ENCODE results near the gene C9orf78. TPM values are rescaled to one million over a fixed set of nuclear protein-coding genes. Genes with fewer than 3 reads are reported as not detected.

C9orf78 gene
- total and polyA plus RNA-seq, 9 of the 15 experiments (the other 6 are each of a cell fraction or from before 2014, with no cell fraction given) = 94.6 to 266 (median 202) TPM

- TF ChIP-seq ZFP30 (CRISPR knock-in tag; IDR thresholded peaks at IDR 0.05; ENCODE audit: borderline replicate concordance) (no peak), ZNF134 (CRISPR knock-in tag; conservative IDR thresholded peaks at IDR 0.05) (no peak), FOXJ3 (CRISPR knock-in tag; IDR thresholded peaks at IDR 0.05) (no peak), RUNX1 (IDR thresholded peaks at IDR 0.05; ENCODE audit: low read depth) (no peak)
Observed at GRCh38 chr9:129875181-129875611, 40.1 kb upstream of the C9orf78 start (continued).

GRCh38 chr9:129874261-129875101, 39.4 kb upstream of the C9orf78 start:
- Histone ChIP-seq H3K4me3 (no peak overlapping the region), H3K4me1 (replicated peaks in 1 of 2; ENCODE audit: control insufficient read depth in 2 of 2, insufficient read depth in 2 of 2, low read length in 2 of 2) (peaks cover 0 to 49% of the 10 kb centered on the region in 2 experiments; a peak in 3 of 5 replicates), H3K27me3 (ENCODE audit: control insufficient read depth in 2 of 2, insufficient read depth in 2 of 2, low read length in 2 of 2) (no peaks in the 10 kb centered on the region), H3K9me3 (replicated peaks; ENCODE audit: control insufficient read depth, insufficient read depth, low read depth, low read length) (no peaks in the 10 kb centered on the region), H3K79me2 (ENCODE audit: control insufficient read depth, insufficient read depth, low read length) (peaks cover 3% of the 10 kb centered on the region), H3K27ac (ENCODE audit: extremely low read depth, low read depth, low read length) (no peak overlapping the region), H2AFZ (ENCODE audit: low read depth, low read length) (no peak overlapping the region), H3K9ac (ENCODE audit: insufficient read depth in 1 of 2, low read depth in 2 of 2, low read length in 2 of 2) (peak overlapping the region in 1 of 2 experiments; percentile 53; a peak in 2 of 4 replicates), H4K20me1 (replicated peaks; ENCODE audit: control insufficient read depth, insufficient read depth, low read length) (no peaks in the 10 kb centered on the region), H3K4me2 (ENCODE audit: insufficient read depth, low read length) (no peak overlapping the region), H3K9me1 (ENCODE audit: control insufficient read depth, insufficient read depth, low read length) (no peaks in the 10 kb centered on the region), H3K36me3 (ENCODE audit: control insufficient read depth, insufficient read depth, low read length) (peaks cover 61% of the 10 kb centered on the region)
- ChIA-PET POLR2A (interaction anchor here (0.7 to 2.0 kb wide), 3 partner anchors 8 to 36 kb away, joined by 3 to 7 read pairs (median 3); no protein-coding TSS in a partner anchor), CTCF (ENCODE audit: low intra/inter-chr PET ratio) (no interaction called here)
- intact Hi-C loops (cut with micrococcal nuclease) (no loop called here), in situ Hi-C loops (cut with MboI) (no loop called here)
- 92% methylated on average over 38 of the region's 38 CpGs for WGBS (ENCODE audit: insufficient coverage, low coverage, missing lambda C conversion rate)
- no peak for ATAC-seq
- no peak for FAIRE-seq
- no TSS peak for BruUV-seq (replicated peaks)
- DNase-seq (ENCODE audit: extremely low read depth in 1 of 4, low spot score in 3 of 4) = no peak
- TF ChIP-seq RBFOX2 (IDR thresholded peaks at IDR 0.05; ENCODE audit: low read depth, low read length) (peak; percentile 12; the same call in 1 of the 2 replicates), TARDBP (IDR thresholded peaks at IDR 0.05) (no peak)
